Measurements from ENCODE around the gene FAM180B.
"Not testable (repeated sequence)": the region's sequence is repeated elsewhere in the genome, so short reads cannot be mapped to it uniquely, and the experiment has no call there.

The FAM180B gene

GRCh38 chr11:47599902-47600301 is 13.4 kb downstream of the FAM180B start:
- no peak for DNase-seq

DNA sequence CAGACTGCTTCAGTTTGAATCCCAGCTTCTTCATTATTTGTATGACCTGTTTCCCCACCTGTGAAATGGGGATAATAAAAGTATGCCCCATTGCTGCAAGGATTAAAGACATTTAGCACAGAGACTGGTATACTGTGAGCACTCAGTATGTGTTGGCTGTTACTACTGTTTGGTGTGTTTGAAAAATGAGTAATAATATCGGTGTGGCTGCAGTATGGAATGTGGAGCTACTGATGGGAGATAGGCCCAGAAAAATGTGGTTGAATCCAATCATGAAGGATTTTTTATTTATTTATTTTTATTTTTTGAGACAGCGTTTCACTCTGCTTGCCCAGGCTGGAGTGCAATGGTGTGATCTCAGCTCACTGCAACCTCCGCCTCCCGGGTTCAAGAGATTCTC is 16.8 kb downstream of the FAM180B start:
- no peak for DNase-seq

GRCh38 chr11:47605921-47606320 is 19.4 kb downstream of the FAM180B start:
- DNase-seq: no peak

DNA sequence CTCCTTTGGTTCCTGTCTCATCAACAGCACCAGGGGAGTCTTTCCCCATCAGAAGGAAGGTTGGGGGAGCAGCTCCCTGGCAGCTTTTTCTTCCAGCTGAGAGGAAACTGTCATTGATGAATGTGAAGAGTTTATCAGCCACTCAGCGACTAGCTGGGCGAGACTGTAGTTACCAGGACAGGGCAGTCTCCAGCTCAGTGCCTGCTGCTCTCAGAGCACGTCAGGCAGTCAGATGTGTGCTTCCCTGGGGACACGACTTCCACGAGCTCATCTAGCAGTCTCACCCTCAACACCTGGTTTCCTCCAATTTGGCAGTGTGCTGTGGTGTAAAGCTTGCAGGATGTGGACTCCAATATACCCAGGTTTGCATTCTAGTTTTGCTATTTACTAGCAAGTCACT is 20.3 kb downstream of the FAM180B start:
- no peak for DNase-seq

- no peak for DNase-seq
These were observed 20.9 kb downstream of the FAM180B start for GRCh38 chr11:47607380-47607779.

- DNase-seq: no peak
These were observed 23.2 kb downstream of the FAM180B start for GRCh38 chr11:47609675-47610074.

DNA sequence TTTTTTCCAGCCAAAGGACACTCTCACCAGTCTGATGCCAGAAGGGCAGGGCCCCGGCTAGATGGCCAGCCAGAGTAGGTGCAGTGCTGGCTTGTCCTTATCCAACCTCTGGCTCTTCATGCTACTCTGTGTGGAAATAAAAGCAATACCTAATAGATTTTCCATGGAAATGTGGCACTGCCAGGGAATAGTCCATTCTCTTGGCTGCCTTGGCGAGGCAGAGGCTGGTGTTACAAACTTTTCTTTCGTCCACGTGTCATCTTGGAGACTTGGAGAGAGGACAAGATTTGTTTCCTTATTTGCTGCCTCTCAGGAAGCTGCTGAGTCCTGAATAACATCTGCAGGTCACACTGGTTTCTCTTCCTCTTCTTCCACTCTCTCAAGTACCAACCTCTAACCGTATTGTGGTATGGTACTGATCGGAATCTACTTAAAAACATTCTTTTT is 24.9 kb downstream of the FAM180B start:
- no peak for DNase-seq

DNA sequence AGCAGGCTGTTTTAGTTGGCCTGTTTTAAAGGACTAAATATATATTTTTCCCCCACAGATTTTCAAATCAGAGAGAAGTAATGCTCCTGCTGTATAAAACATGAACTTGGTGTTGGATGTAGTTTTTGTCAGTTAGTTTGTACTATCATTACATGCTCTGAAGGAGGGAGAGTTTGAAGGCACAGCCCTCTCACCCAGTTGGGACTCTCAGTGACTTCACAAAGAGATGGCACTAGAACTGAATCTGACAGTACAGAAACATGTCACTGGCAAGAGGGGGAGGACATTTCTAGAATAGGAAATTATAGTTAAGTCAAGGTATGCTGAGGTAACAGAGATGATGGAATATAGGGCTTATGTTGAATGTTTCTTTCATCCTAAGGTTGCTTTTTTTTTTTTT is 28.8 kb downstream of the FAM180B start:
- DNase-seq: no peak

- peak; percentile 5 for DNase-seq
These were observed 30.4 kb downstream of the FAM180B start for GRCh38 chr11:47616726-47617416.

DNA sequence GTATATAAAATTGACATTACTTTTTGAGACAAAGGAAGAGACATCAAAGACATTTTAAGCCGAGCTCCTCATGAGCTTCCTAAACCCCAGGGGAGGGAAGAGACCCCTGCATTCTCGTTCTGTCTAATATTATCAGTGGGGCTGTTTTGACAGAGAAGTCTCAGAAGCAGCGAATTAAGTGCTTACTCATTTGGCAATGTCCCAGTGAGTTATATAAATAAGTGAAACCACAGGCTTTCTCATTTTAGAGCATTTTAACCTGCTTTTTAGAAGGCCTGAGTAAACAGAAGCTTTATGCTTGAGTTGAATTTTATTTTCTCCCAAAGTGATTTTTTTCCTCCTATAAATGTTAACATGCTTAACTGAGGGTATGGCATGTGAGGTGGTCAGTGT is 30.9 kb downstream of the FAM180B start:
- no peak for DNase-seq

DNA sequence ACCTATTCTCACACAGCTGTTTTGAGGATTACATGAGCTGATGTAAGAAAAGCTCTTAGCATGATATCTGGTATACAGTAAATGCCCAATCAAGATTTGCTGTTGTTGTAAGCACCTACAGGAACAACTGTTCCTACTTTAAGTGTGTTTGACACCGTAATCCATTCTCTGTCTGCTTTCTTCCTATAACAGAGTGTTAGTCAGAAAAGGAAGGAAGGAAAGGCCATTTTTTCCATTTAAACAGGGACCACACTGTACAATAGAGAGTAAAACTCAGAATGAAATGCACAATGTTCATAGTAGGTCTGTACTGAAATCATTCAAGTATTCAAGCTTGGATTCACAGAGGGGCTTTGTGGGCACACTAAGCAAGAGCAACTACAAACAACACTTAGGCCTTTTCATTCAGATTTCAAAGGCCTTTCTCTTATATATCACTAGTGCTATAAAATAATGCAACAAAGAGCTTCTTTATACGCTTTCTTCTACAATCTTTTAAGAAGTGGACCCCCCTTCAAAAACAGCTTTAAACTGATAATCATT is 34.4 kb downstream of the FAM180B start:
- no peak for DNase-seq

DNA sequence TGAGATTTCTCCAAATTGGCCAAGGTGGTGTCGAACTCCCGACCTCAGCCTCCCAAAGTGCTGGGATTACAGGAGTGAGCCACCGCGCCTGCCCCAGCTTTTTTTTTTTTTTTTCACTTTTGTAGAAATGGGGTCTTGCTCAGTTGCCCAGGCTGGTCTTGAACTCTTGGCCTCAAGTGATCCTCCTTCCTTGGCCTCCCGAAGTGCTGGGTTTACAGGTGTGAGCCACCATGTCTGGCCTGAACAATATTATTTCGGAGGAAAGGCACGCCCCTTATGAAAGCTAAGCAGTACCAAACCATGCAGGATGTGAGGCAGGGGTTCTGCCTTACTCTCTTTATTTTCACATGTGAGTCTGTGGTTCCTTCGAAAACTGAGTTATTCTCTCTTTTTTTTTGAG is 39.8 kb downstream of the FAM180B start:
- DNase-seq: no peak

- DNase-seq: no peak
These were observed 41.5 kb downstream of the FAM180B start for GRCh38 chr11:47628026-47628425.

DNA sequence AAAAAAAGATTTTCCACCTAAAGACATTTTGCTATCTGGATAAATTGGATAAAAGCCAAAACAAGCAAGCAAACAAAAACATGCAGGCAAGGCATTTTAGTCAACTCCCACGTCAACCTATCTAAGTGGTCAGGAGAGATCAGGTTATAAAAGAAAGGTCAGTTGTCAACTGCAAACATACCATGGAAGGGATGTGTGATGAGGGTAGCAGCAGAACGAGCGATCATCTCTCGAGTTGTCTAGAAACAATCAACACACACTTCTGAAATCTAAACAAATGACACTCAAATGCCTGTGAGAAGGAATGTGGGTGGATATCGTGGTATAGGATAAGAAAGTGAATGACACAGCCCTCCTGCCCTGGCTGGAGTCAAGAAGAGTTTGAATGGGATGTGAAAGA is 45.0 kb downstream of the FAM180B start:
- DNase-seq: no peak

- not testable (repeated sequence) for DNase-seq
These were observed 49.9 kb downstream of the FAM180B start for GRCh38 chr11:47636331-47636730.

All from COR-L47 (cell line).